Esophagus muscularis mucosa (tissue), 4 donors: Measurements from ENCODE around the gene SNX10.

Experiments used
- CTCF ChIP-seq, 3 experiments: fragments of 200-600 bp in 2 of 3; fragments of 450-650 bp in 1 of 3; sonication (generic) in 2 of 3; IDR thresholded peaks; one replicate each; pipeline ENCODE4 v1.5.1; 2017 to 2019; ENCODE audit warnings: antibody characterized with exemption in 3 of 3, mild to moderate bottlenecking in 2 of 3, moderate library complexity in 1 of 3
- EP300 ChIP-seq: sonication (generic); formaldehyde crosslinking; IDR thresholded peaks from one replicate; pipeline ENCODE4 v1.6.1; 2017; ENCODE audit warnings: antibody characterized with exemption
- POLR2A ChIP-seq: fragments of 450-650 bp; IDR thresholded peaks from one replicate; pipeline ENCODE4 v1.6.1; 2017; ENCODE audit warnings: antibody characterized with exemption, moderate library complexity, mild to moderate bottlenecking, low read depth

GRCh38 chr7:26280723-26281122 is 10.9 kb upstream of the SNX10 start:
- no peak for TF ChIP-seq CTCF (IDR thresholded peaks at IDR 0.05)
- no peak for TF ChIP-seq POLR2A
- no peak for TF ChIP-seq EP300
